HEK293T (cell line): ENCODE data around the gene TRIM66.

Experiments used
- ARNT ChIP-seq: fragments of 450-650 bp; IDR thresholded peaks from 2 replicates; pipeline ENCODE4 v1.6.1; 2017; ENCODE audit warnings: mild to moderate bottlenecking
- ELF4 ChIP-seq: fragments of 450-650 bp; IDR thresholded peaks from 2 replicates; pipeline ENCODE4 v1.6.1; 2017; ENCODE audit warnings: antibody characterized with exemption
- FOXA1 ChIP-seq: fragments of 450-650 bp; IDR thresholded peaks from 2 replicates; pipeline ENCODE4 v1.6.1; 2016; ENCODE audit warnings: mild to moderate bottlenecking
- FOXK2 ChIP-seq: fragments of 450-650 bp; IDR thresholded peaks from 2 replicates; pipeline ENCODE4 v1.6.1; 2016; ENCODE audit warnings: mild to moderate bottlenecking
- FOXM1 ChIP-seq: fragments of 450-650 bp; IDR thresholded peaks from 2 replicates; pipeline ENCODE4 v1.6.1; 2017; ENCODE audit warnings: mild to moderate bottlenecking, borderline replicate concordance
- L3MBTL2 ChIP-seq: fragments of 450-650 bp; conservative IDR thresholded peaks from 2 replicates; pipeline ENCODE4 v1.6.1; 2016; ENCODE audit warnings: mild to moderate bottlenecking
- NFRKB ChIP-seq: fragments of 450-650 bp; IDR thresholded peaks from 2 replicates; pipeline ENCODE4 v1.6.1; 2016; ENCODE audit warnings: mild to moderate bottlenecking, moderate library complexity
- SP1 ChIP-seq: fragments of 450-650 bp; IDR thresholded peaks from 2 replicates; pipeline ENCODE4 v1.6.1; 2017
- SUZ12 ChIP-seq: fragments of 450-650 bp; IDR thresholded peaks from 2 replicates; pipeline ENCODE4 v1.6.1; 2016; ENCODE audit warnings: mild to moderate bottlenecking
- TARDBP ChIP-seq: fragments of 450-650 bp; IDR thresholded peaks from 2 replicates; pipeline ENCODE4 v1.6.1; 2016
- ZNF384 ChIP-seq: fragments of 450-650 bp; IDR thresholded peaks from 2 replicates; pipeline ENCODE4 v1.6.1; 2016

GRCh38 chr11:8577791-8578581, 104.5 kb downstream of the TRIM66 start:
- no peak for TF ChIP-seq SUZ12
- TF ChIP-seq SP1, result no peak
- TF ChIP-seq ARNT, result no peak
- TF ChIP-seq ELF4, result no peak
- no peak for TF ChIP-seq L3MBTL2
- TF ChIP-seq TARDBP, result no peak
- no peak for TF ChIP-seq FOXA1
- no peak for TF ChIP-seq ZNF384
- no peak for TF ChIP-seq NFRKB
- TF ChIP-seq FOXM1, result no peak
- TF ChIP-seq FOXK2, result no peak
